Adrenal gland (tissue), 5 donors: ENCODE data around the gene SUPT6H.

Experiments
- CTCF ChIP-seq, 6 experiments: fragments of 450-650 bp in 4 of 6; fragments of 200-600 bp in 2 of 6; sonication (generic) in 1 of 6; IDR thresholded peaks; 1 replicate in 5 of 6; 2 replicates in 1 of 6; pipeline versions ENCODE4 v1.5.1 to v1.8.0; 2016 to 2021; ENCODE audit warnings: antibody characterized with exemption in 6 of 6, mild to moderate bottlenecking in 2 of 6, moderate library complexity in 1 of 6
- POLR2A ChIP-seq, 2 donors: fragments of 450-650 bp; IDR thresholded peaks; one replicate each; pipeline ENCODE4 v1.6.1; 2017; ENCODE audit warnings: antibody characterized with exemption in 2 of 2, mild to moderate bottlenecking in 2 of 2, moderate library complexity in 1 of 2
- donor health status: DM: no; HTN: no; CAD: no.

GRCh38 chr17:28705728-28706334 lies 43.8 kb downstream of the SUPT6H start:
- TF ChIP-seq CTCF (IDR thresholded peaks at IDR 0.05) (no peak), POLR2A (IDR thresholded peaks at IDR 0.05) (no peak)
